ENCODE data around the gene OR8G5.
"Not testable (repeated sequence)": the region's sequence is repeated elsewhere in the genome, so short reads cannot be mapped to it uniquely, and the experiment has no call there.

The OR8G5 gene

GRCh38 chr11:124256076-124256475 lies at the start of gene OR8G5:
OR8G5 (plus strand) TSS chr11:124256376; CDS start chr11:124264932, 8,556 bp downstream.
- no peak for DNase-seq (ENCODE audit: low spot score)

GRCh38 chr11:124207102-124207792 lies 48.9 kb upstream of the OR8G5 start:
- no peak for DNase-seq (ENCODE audit: low spot score)

GRCh38 chr11:124209824-124210357 lies 46.3 kb upstream of the OR8G5 start:
- no peak for DNase-seq (ENCODE audit: low spot score)

GRCh38 chr11:124210421-124210820 lies 45.8 kb upstream of the OR8G5 start:
- no peak for DNase-seq (ENCODE audit: low spot score)

GRCh38 chr11:124211321-124211720 lies 44.9 kb upstream of the OR8G5 start:
- DNase-seq (ENCODE audit: low spot score): no peak

- no peak for DNase-seq (ENCODE audit: low spot score)
Measured at GRCh38 chr11:124214027-124214426, 42.1 kb upstream of the OR8G5 start.

GRCh38 chr11:124219126-124219525 lies 37.0 kb upstream of the OR8G5 start:
- peak; percentile 21 for DNase-seq (ENCODE audit: low spot score)

GRCh38 chr11:124222407-124222806 lies 33.8 kb upstream of the OR8G5 start:
- DNase-seq (ENCODE audit: low spot score): no peak

- DNase-seq (ENCODE audit: low spot score): not testable (repeated sequence)
Measured at GRCh38 chr11:124224618-124225423, 31.4 kb upstream of the OR8G5 start.

- DNase-seq (ENCODE audit: low spot score): no peak
Measured at GRCh38 chr11:124225471-124225870, 30.7 kb upstream of the OR8G5 start.

- DNase-seq (ENCODE audit: low spot score): no peak
Measured at GRCh38 chr11:124233376-124233775, 22.8 kb upstream of the OR8G5 start.

- DNase-seq (ENCODE audit: low spot score): no peak
Measured at GRCh38 chr11:124238512-124238911, 17.7 kb upstream of the OR8G5 start.

- DNase-seq (ENCODE audit: low spot score): no peak
Measured at GRCh38 chr11:124240621-124241397, 15.4 kb upstream of the OR8G5 start, which contains the start of gene OR8G1. OR8G1 (plus strand) TSS chr11:124241095; CDS start chr11:124249676, 8,581 bp downstream.

- not testable (repeated sequence) for DNase-seq (ENCODE audit: low spot score)
Measured at GRCh38 chr11:124249869-124250268, 6.3 kb upstream of the OR8G5 start.

GRCh38 chr11:124265041-124265440 lies 8.9 kb downstream of the OR8G5 start:
- DNase-seq (ENCODE audit: low spot score): not testable (repeated sequence)

GRCh38 chr11:124270886-124271285 lies 14.7 kb downstream of the OR8G5 start:
- not testable (repeated sequence) for DNase-seq (ENCODE audit: low spot score)

GRCh38 chr11:124274000-124274399 lies 17.8 kb downstream of the OR8G5 start:
- no peak for DNase-seq (ENCODE audit: low spot score)

GRCh38 chr11:124276081-124276480 lies 19.9 kb downstream of the OR8G5 start:
- peak; percentile 63 for DNase-seq (ENCODE audit: low spot score)

GRCh38 chr11:124277207-124277606 lies 21.0 kb downstream of the OR8G5 start:
- DNase-seq (ENCODE audit: low spot score): no peak

GRCh38 chr11:124277804-124278203 lies 21.6 kb downstream of the OR8G5 start:
- peak; percentile 8 for DNase-seq (ENCODE audit: low spot score)

- DNase-seq (ENCODE audit: low spot score): no peak
Measured at GRCh38 chr11:124278261-124278660, 22.1 kb downstream of the OR8G5 start.

Measured in COLO829 (cell line).